DOHH2 (cell line): ENCODE results near the gene ANKRD13B.

Source experiments
- EZH2phosphoT487 ChIP-seq: fragments of 200-600 bp; sonication (generic); IDR thresholded peaks from 2 replicates; pipeline ENCODE4 v1.6.1; 2017; ENCODE audit warnings: borderline replicate concordance, mild to moderate bottlenecking, antibody characterized with exemption, low read length, moderate library complexity, mixed read lengths
- TF ChIP-seq, protein P1 (sequence below): fragments of 200-600 bp; sonication (generic); IDR thresholded peaks from one replicate; pipeline ENCODE4 v1.5.1; 2014; ENCODE audit warnings: antibody characterized with exemption, mild to moderate bottlenecking, low read depth, low read length; ENCODE audit not compliant: poor library complexity, severe bottlenecking

DNA sequence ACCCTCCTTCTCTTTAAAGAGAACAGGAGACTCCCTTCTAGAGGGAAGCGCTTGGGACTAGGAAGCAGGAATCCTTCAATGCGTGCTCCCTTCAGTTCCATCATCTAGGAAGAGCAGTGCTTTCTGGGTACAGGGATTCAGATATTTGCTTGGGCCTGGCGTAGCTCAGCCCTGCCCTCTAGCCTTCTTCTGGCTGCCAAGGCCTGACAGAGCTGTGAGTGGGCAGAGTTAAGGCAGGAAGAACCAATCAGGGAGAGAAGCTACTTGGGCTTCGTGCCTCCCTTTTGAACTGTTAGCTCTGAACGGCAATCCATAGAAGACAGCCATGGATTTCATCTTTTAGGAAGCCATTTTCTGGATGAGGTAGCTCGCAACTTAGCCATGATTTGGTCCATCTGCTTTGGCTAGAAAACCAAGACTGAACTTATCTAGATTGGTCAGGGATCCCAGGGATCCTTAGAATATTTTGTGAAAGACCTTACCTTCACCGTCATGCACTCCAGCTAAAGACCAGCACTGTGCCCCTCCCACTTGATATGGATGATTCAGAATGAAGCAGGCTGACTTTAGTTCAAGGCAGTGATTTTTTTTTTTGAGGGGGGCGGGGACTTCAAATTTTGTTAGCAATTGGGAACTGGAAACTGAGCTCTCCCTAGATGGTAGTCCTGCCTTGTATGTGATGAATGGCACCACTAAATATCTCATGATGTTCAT is 32.3 kb downstream of the ANKRD13B start:
- TF ChIP-seq, protein P1, sequence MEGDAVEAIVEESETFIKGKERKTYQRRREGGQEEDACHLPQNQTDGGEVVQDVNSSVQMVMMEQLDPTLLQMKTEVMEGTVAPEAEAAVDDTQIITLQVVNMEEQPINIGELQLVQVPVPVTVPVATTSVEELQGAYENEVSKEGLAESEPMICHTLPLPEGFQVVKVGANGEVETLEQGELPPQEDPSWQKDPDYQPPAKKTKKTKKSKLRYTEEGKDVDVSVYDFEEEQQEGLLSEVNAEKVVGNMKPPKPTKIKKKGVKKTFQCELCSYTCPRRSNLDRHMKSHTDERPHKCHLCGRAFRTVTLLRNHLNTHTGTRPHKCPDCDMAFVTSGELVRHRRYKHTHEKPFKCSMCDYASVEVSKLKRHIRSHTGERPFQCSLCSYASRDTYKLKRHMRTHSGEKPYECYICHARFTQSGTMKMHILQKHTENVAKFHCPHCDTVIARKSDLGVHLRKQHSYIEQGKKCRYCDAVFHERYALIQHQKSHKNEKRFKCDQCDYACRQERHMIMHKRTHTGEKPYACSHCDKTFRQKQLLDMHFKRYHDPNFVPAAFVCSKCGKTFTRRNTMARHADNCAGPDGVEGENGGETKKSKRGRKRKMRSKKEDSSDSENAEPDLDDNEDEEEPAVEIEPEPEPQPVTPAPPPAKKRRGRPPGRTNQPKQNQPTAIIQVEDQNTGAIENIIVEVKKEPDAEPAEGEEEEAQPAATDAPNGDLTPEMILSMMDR = no peak
- no peak for TF ChIP-seq EZH2phosphoT487
